NCI-H2171 (cell line): ENCODE data around the gene PRSS37.

ENCODE experiments used
- DNase-seq: peaks from one replicate; lab custom pipeline; 2025; lab: John Stamatoyannopoulos, UW

The PRSS37 gene

DNA sequence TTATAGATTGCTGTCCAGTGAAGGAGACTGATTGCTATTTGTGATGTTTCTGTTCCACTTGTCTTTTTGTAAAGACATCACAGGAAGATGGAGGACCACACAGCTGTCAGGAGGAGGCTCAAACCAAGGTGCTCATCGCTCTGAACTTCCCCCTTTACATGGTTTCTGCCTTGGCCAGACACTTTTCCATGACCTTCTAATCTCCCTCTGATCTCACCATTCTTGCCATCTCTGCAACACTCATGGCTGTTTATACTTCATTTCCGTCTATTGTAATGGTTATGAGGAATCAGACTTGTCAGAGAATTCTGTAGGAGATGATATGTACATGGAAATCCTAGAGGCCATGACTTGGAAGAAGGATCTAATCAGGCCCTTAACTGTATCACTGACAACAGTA, 53.0 kb downstream of the PRSS37 start:
- no peak for DNase-seq
